HepG2 (cell line): ENCODE results near the gene SMCO1. TPM values are rescaled to one million over a fixed set of nuclear protein-coding genes. Genes with fewer than 3 reads are reported as not detected.

Experiments
- JARID2 ChIP-seq: sonication (generic); formaldehyde crosslinking; IDR thresholded peaks from 2 replicates; pipeline ENCODE4 v1.8.1; 2023; ENCODE audit warnings: missing genetic modification reagents, inconsistent platforms; ENCODE audit not compliant: insufficient replicate concordance
- KDM6A ChIP-seq: IDR thresholded peaks from 2 replicates; pipeline ENCODE4 v1.6.1; 2016; ENCODE audit warnings: low read depth
- NFE2 ChIP-seq: sonication (generic); formaldehyde crosslinking; IDR thresholded peaks from 2 replicates; pipeline ENCODE4 v1.4.0; 2020; ENCODE audit warnings: missing genetic modification reagents
- RORA ChIP-seq: sonication (generic); formaldehyde crosslinking; IDR thresholded peaks from 2 replicates; pipeline ENCODE4 v1.5.0; 2020; ENCODE audit warnings: mild to moderate bottlenecking, missing genetic modification reagents, moderate library complexity
- SOX6 ChIP-seq, 2 experiments: fragments of 450-650 bp in 1 of 2; sonication (generic) in 1 of 2; formaldehyde crosslinking in 1 of 2; IDR thresholded peaks; 2 replicates each; pipeline versions ENCODE4 v1.4.0 to v1.6.1; 2017 to 2020; ENCODE audit warnings: antibody characterized with exemption in 1 of 2, mild to moderate bottlenecking in 1 of 2, missing genetic modification reagents in 1 of 2
- TCF7 ChIP-seq: sonication (generic); IDR thresholded peaks from 2 replicates; pipeline ENCODE4 v1.6.1; 2016; ENCODE audit warnings: antibody characterized with exemption, low read depth
- TOPORS ChIP-seq: sonication (generic); formaldehyde crosslinking; IDR thresholded peaks from 2 replicates; pipeline ENCODE4 v1.8.0; 2023; ENCODE audit warnings: mild to moderate bottlenecking, missing genetic modification reagents
- ZFP41 ChIP-seq: sonication (generic); formaldehyde crosslinking; IDR thresholded peaks from 2 replicates; pipeline ENCODE4 v1.4.0; 2020; ENCODE audit warnings: mild to moderate bottlenecking, missing genetic modification reagents, borderline replicate concordance
- ZFY ChIP-seq: sonication (generic); formaldehyde crosslinking; IDR thresholded peaks from 2 replicates; pipeline ENCODE4 v1.4.0; 2020; ENCODE audit warnings: missing genetic modification reagents
- ZMYM4 ChIP-seq: sonication (generic); formaldehyde crosslinking; IDR thresholded peaks from 2 replicates; pipeline ENCODE4 v1.8.1; 2023; ENCODE audit warnings: mild to moderate bottlenecking, missing genetic modification reagents
- ZNF296 ChIP-seq: sonication (generic); formaldehyde crosslinking; conservative IDR thresholded peaks from 2 replicates; pipeline ENCODE4 v1.5.0; 2020; ENCODE audit warnings: mild to moderate bottlenecking, missing genetic modification reagents
- ZNF775 ChIP-seq: sonication (generic); formaldehyde crosslinking; IDR thresholded peaks from 2 replicates; pipeline ENCODE4 v1.4.0; 2020; ENCODE audit warnings: missing genetic modification reagents, mild to moderate bottlenecking, moderate library complexity, borderline replicate concordance
- ZSCAN22 ChIP-seq: sonication (generic); formaldehyde crosslinking; IDR thresholded peaks from 2 replicates; pipeline ENCODE4 v1.4.0; 2020; ENCODE audit warnings: mild to moderate bottlenecking, missing genetic modification reagents
- polyA plus RNA-seq, 8 experiments: library from polyadenylated mRNA; depleted of rRNA in 3 of 8; stranded (reverse) in 7 of 8; unstranded in 1 of 8; fragments of >200 nt; fragmentation: Illumina TruSeq in 4 of 8; extraction: Trizol in 4 of 8; gene quantifications; 2 replicates each; pipeline versions ENCODE4 v1.2.1 to v1.2.3, GENCODE V29; 2011 to 2016; ENCODE audit warnings: low read depth in 4 of 8, missing spikeins in 1 of 8, mixed read lengths in 1 of 8; ENCODE audit not compliant: insufficient read depth in 1 of 8
- total RNA-seq, 5 experiments: library from RNA; depleted of rRNA; stranded (reverse); fragments of >200 nt; fragmentation: Illumina TruSeq; extraction: Trizol; gene quantifications; 2 replicates each; pipeline ENCODE4 v1.2.3, GENCODE V29; 2016; ENCODE audit warnings: low read depth in 1 of 5
- TF ChIP-seq, protein P1 (sequence below): sonication (generic); formaldehyde crosslinking; conservative IDR thresholded peaks from 2 replicates; pipeline ENCODE4 v1.4.0; 2020; ENCODE audit warnings: missing genetic modification reagents
- TF ChIP-seq, protein P2 (sequence below), 2 experiments: fragments of 450-650 bp in 1 of 2; sonication (generic) in 1 of 2; formaldehyde crosslinking in 1 of 2; IDR thresholded peaks; 2 replicates each; pipeline versions ENCODE4 v1.6.1 to v1.8.0; 2016 to 2022; ENCODE audit warnings: antibody characterized with exemption in 1 of 2, mild to moderate bottlenecking in 1 of 2, missing genetic modification reagents in 1 of 2

The SMCO1 gene
- total and polyA plus RNA-seq, 2 of the 13 experiments (the other 11 are each of a cell fraction or from before 2014, with no cell fraction given): not detected

DNA sequence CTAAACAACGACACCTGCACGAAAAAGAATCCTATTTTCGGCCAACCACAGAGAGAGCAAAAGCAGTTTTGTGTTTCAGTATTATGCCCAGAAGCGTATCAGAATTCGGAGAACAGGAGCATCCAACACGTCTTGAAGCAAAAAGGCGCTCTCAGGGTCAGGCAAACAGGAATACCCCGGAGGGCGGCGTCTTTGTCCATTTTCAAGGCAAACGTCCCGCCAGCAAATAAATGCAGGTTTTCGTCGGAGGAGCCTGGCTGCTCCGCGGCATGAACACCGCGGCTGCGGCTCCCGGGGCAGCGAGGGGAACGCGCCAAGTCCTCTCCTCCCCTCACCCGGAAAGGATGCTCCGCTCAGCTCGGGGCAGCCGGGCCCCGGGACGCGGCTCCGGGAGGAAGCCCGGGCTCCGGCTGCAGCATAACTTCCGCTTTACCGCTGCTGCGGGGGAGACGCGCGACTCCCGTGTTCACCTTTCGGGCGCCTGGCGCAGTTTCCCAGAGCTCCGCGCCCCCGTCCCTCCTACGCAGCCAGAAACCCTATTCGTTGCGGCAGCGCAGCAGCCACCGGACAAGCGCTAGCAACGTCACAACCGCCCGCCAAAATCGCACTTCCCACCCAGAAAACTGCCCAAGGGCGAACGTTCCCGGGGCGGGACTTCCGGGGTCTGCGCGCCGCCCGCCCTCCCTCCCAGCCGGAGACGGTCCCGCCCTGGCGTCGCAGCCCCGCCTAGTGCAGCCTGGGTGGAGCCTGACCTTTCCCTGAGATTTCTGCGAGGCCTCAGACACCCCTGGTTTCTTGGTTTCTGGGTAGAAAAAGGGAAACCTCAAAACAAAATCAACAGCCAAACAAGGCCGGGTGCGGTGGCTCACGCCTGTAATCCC is 11.7 kb downstream of the SMCO1 start, which contains the start of gene RNF168 (continued):
- TF ChIP-seq ZFY (CRISPR knock-in tag) (peak; percentile 55), ZSCAN22 (CRISPR knock-in tag) (no peak), RORA (CRISPR knock-in tag) (no peak), ZFP41 (CRISPR knock-in tag) (0 out of 2 replicates have a peak, but pooled peaks have one; percentile 32), TOPORS (CRISPR knock-in tag) (no peak), ZNF296 (CRISPR knock-in tag) (no peak), KDM6A (CRISPR knock-in tag) (no peak), JARID2 (CRISPR knock-in tag) (no peak), ZNF775 (CRISPR knock-in tag) (peak; percentile 56; the same call in 1 of the 2 replicates), TCF7 (no peak), NFE2 (CRISPR knock-in tag) (no peak), ZMYM4 (CRISPR knock-in tag) (peak; percentile 83; the same call in 1 of the 2 replicates), SOX6 (IDR thresholded peaks at IDR 0.05) (no peak), SOX6 (CRISPR knock-in tag; IDR thresholded peaks at IDR 0.05) (peak; percentile 48; the same call in 1 of the 2 replicates)
- TF ChIP-seq, protein P1, sequence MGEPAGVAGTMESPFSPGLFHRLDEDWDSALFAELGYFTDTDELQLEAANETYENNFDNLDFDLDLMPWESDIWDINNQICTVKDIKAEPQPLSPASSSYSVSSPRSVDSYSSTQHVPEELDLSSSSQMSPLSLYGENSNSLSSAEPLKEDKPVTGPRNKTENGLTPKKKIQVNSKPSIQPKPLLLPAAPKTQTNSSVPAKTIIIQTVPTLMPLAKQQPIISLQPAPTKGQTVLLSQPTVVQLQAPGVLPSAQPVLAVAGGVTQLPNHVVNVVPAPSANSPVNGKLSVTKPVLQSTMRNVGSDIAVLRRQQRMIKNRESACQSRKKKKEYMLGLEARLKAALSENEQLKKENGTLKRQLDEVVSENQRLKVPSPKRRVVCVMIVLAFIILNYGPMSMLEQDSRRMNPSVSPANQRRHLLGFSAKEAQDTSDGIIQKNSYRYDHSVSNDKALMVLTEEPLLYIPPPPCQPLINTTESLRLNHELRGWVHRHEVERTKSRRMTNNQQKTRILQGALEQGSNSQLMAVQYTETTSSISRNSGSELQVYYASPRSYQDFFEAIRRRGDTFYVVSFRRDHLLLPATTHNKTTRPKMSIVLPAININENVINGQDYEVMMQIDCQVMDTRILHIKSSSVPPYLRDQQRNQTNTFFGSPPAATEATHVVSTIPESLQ (CRISPR knock-in tag): 0 out of 2 replicates have a peak, but pooled peaks have one; percentile 40
- TF ChIP-seq, protein P2, sequence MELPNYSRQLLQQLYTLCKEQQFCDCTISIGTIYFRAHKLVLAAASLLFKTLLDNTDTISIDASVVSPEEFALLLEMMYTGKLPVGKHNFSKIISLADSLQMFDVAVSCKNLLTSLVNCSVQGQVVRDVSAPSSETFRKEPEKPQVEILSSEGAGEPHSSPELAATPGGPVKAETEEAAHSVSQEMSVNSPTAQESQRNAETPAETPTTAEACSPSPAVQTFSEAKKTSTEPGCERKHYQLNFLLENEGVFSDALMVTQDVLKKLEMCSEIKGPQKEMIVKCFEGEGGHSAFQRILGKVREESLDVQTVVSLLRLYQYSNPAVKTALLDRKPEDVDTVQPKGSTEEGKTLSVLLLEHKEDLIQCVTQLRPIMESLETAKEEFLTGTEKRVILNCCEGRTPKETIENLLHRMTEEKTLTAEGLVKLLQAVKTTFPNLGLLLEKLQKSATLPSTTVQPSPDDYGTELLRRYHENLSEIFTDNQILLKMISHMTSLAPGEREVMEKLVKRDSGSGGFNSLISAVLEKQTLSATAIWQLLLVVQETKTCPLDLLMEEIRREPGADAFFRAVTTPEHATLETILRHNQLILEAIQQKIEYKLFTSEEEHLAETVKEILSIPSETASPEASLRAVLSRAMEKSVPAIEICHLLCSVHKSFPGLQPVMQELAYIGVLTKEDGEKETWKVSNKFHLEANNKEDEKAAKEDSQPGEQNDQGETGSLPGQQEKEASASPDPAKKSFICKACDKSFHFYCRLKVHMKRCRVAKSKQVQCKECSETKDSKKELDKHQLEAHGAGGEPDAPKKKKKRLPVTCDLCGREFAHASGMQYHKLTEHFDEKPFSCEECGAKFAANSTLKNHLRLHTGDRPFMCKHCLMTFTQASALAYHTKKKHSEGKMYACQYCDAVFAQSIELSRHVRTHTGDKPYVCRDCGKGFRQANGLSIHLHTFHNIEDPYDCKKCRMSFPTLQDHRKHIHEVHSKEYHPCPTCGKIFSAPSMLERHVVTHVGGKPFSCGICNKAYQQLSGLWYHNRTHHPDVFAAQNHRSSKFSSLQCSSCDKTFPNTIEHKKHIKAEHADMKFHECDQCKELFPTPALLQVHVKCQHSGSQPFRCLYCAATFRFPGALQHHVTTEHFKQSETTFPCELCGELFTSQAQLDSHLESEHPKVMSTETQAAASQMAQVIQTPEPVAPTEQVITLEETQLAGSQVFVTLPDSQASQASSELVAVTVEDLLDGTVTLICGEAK (IDR thresholded peaks at IDR 0.05): no peak
- TF ChIP-seq, protein P2 (CRISPR knock-in tag; IDR thresholded peaks at IDR 0.05): no peak
